Adrenal gland (tissue), 12 donors: ENCODE data around the gene SCAF1. TPM values are rescaled to one million over a fixed set of nuclear protein-coding genes. Genes with fewer than 3 reads are reported as not detected.

Experiments used
- DNase-seq, 7 donors: peaks; one replicate each; pipeline ENCODE4 v3.0.0-alpha.2; 2019 to 2020
- H3K27ac ChIP-seq, 5 donors: fragments of 200-600 bp; sonication (generic) in 4 of 5; 1 replicate in 3 of 5; 2 replicates in 2 of 5; pipeline versions ENCODE4 v1.5.1 to v1.8.0; 2016 to 2020; ENCODE audit warnings: mild to moderate bottlenecking in 1 of 5
- H3K27me3 ChIP-seq: fragments of 200-600 bp; 2 replicates; pipeline ENCODE4 v1.8.0; 2021
- H3K36me3 ChIP-seq, 2 donors: fragments of 200-600 bp; replicated peaks in 1 of 2; 1 replicate in 1 of 2; 2 replicates in 1 of 2; pipeline versions ENCODE4 v1.5.1 to v1.8.0; 2018 to 2022
- H3K4me1 ChIP-seq, 2 donors: fragments of 200-600 bp; replicated peaks in 1 of 2; 1 replicate in 1 of 2; 2 replicates in 1 of 2; pipeline versions ENCODE4 v1.5.1 to v1.8.0; 2018 to 2021
- H3K4me3 ChIP-seq, 4 donors: fragments of 200-600 bp; sonication (generic) in 3 of 4; one replicate each; pipeline ENCODE4 v1.5.1; 2016 to 2018
- H3K9me3 ChIP-seq, 3 donors: fragments of 200-600 bp; sonication (generic) in 1 of 3; replicated peaks in 1 of 3; 1 replicate in 2 of 3; 2 replicates in 1 of 3; pipeline versions ENCODE4 v1.5.1 to v1.8.0; 2016 to 2021
- CTCF ChIP-seq, 6 experiments: fragments of 450-650 bp in 4 of 6; fragments of 200-600 bp in 2 of 6; sonication (generic) in 1 of 6; IDR thresholded peaks; 1 replicate in 5 of 6; 2 replicates in 1 of 6; pipeline versions ENCODE4 v1.5.1 to v1.8.0; 2016 to 2021; ENCODE audit warnings: antibody characterized with exemption in 6 of 6, mild to moderate bottlenecking in 2 of 6, moderate library complexity in 1 of 6
- POLR2A ChIP-seq, 2 donors: fragments of 450-650 bp; IDR thresholded peaks; one replicate each; pipeline ENCODE4 v1.6.1; 2017; ENCODE audit warnings: antibody characterized with exemption in 2 of 2, mild to moderate bottlenecking in 2 of 2, moderate library complexity in 1 of 2
- WGBS, 4 donors: extraction: QIAGEN DNeasy Blood & Tissue Kit in 2 of 4; methylation state at CpG; one replicate each; pipeline versions ENCODE4 v1.1.5 to v1.1.7; 2013 to 2017; 5-methylcytosine and 5-hydroxymethylcytosine counted together
- intact Hi-C, 2 donors: fragments of 100-400 bp; cut with DNase I; formaldehyde crosslinking; loops; one replicate each; pipeline versions ENCODE4 v1.14.1 to v1.15.0; 2022 to 2023
- polyA plus RNA-seq, 3 donors: library from polyadenylated mRNA; stranded (reverse); fragments of 200-250 nt in 2 of 3; fragments of 350-450 nt in 1 of 3; fragmentation: Illumina TruSeq in 1 of 3; extraction: RNeasy Lipid Tissue Mini Kit (QIAGEN cat#74804) in 1 of 3; gene quantifications; one replicate each; pipeline ENCODE4 v1.2.3, GENCODE V29; 2013 to 2014
- total RNA-seq, 9 donors: library from RNA; depleted of rRNA in 4 of 9; stranded (reverse); fragments of >200 nt in 4 of 9; fragments of 120-200 nt in 1 of 9; fragmentation: NEBNext Ultra II Directional in 1 of 9; extraction: Animal tissue kit (Norgen Biotek cat#: 25700) in 1 of 9; gene quantifications; one replicate each; pipeline versions ENCODE4 v1.1.0 to v1.2.4, GENCODE V29; 2013 to 2023
- donor health status: healthy with polysubstance abuse.
- donor health status: Bipolar disorder and iron deficiency.
- donor health status: DM: yes; HTN: yes; CAD: no.
- donor health status: DM: no; HTN: no; CAD: no.
- donor health status: DM: no; HTN: no; CAD: no.
- donor health status: DM: yes; HTN: yes; CAD: no.

SCAF1 gene
- total and polyA plus RNA-seq, 12 donors, result 4.2 to 81.3 (median 39.0) TPM

GRCh38 chr19:49691243-49692146 is 49.5 kb downstream of the SCAF1 start:
- Histone ChIP-seq H3K9me3 (no peaks in the 10 kb centered on the region), H3K27me3 (no peaks in the 10 kb centered on the region), H3K4me1 (peaks cover 3 to 25% of the 10 kb centered on the region in 2 donors), H3K4me3 (peak overlapping the region in 1 of 4 donors; percentile 57), H3K36me3 (peaks cover 0 to under 1% of the 10 kb centered on the region in 2 donors), H3K27ac (peak overlapping the region in 1 of 5 donors; percentile 48)
- TF ChIP-seq CTCF (IDR thresholded peaks at IDR 0.05) (no peak), POLR2A (IDR thresholded peaks at IDR 0.05) (no peak)
- 14 to 31% (median 22%) methylated on average over 18 to 39 of the region's 39 CpGs for WGBS, 4 donors
- intact Hi-C loops, result no loop called here
- DNase-seq, result peak in 4 of 7 donors; percentile 46 to 80 (median 48)

GRCh38 chr19:49692147-49692506 is 50.1 kb downstream of the SCAF1 start:
- Histone ChIP-seq H3K27ac (no peak overlapping the region), H3K4me3 (no peak overlapping the region), H3K36me3 (no peaks in the 10 kb centered on the region), H3K4me1 (peaks cover 3 to 25% of the 10 kb centered on the region in 2 donors), H3K27me3 (no peaks in the 10 kb centered on the region), H3K9me3 (no peaks in the 10 kb centered on the region)
- DNase-seq, result no peak
- TF ChIP-seq POLR2A (IDR thresholded peaks at IDR 0.05), result no peak
- no peak for TF ChIP-seq CTCF (IDR thresholded peaks at IDR 0.05)
- intact Hi-C loops, result no loop called here
- 65 to 77% (median 69%) methylated on average over 11 to 16 of the region's 16 CpGs for WGBS, 4 donors

GRCh38 chr19:49696115-49696514 is 54.1 kb downstream of the SCAF1 start:
- Histone ChIP-seq H3K4me1 (peaks cover 0 to 6% of the 10 kb centered on the region in 2 donors), H3K27me3 (no peaks in the 10 kb centered on the region), H3K4me3 (no peak overlapping the region), H3K27ac (no peak overlapping the region), H3K36me3 (no peaks in the 10 kb centered on the region), H3K9me3 (no peaks in the 10 kb centered on the region)
- 76 to 93% (median 90%) methylated on average over 6 of the region's 6 CpGs for WGBS, 4 donors
- intact Hi-C loops, result no loop called here
- TF ChIP-seq CTCF (IDR thresholded peaks at IDR 0.05), result no peak
- no peak for TF ChIP-seq POLR2A (IDR thresholded peaks at IDR 0.05)
- DNase-seq, result no peak

- H3K9me3 ChIP-seq, result no peaks in the 10 kb centered on the region
- 85 to 94% (median 91%) methylated on average over 6 to 7 of the region's 7 CpGs for WGBS, 4 donors
- TF ChIP-seq CTCF (IDR thresholded peaks at IDR 0.05), result no peak
- no peak for TF ChIP-seq POLR2A (IDR thresholded peaks at IDR 0.05)
- H3K4me1 ChIP-seq, result no peaks in the 10 kb centered on the region
- no peak overlapping the region for H3K27ac ChIP-seq
- DNase-seq, result no peak
- intact Hi-C loops, result no loop called here
- H3K36me3 ChIP-seq, result no peaks in the 10 kb centered on the region
- H3K4me3 ChIP-seq, result no peak overlapping the region
- H3K27me3 ChIP-seq, result no peaks in the 10 kb centered on the region
Observed at GRCh38 chr19:49696865-49697264, 54.9 kb downstream of the SCAF1 start.
